Dedifferentiated amniotic fluid mesenchymal stem cell (primary cell): ENCODE data around the gene TLNRD1.
"Not testable (repeated sequence)": the region's sequence is repeated elsewhere in the genome, so short reads cannot be mapped to it uniquely, and the experiment has no call there.

ENCODE experiments used
- DNase-seq: peaks from one replicate; pipeline ENCODE4 v3.0.0-alpha.2; 2016; ENCODE audit errors: extremely low spot score

TLNRD1 gene

DNA sequence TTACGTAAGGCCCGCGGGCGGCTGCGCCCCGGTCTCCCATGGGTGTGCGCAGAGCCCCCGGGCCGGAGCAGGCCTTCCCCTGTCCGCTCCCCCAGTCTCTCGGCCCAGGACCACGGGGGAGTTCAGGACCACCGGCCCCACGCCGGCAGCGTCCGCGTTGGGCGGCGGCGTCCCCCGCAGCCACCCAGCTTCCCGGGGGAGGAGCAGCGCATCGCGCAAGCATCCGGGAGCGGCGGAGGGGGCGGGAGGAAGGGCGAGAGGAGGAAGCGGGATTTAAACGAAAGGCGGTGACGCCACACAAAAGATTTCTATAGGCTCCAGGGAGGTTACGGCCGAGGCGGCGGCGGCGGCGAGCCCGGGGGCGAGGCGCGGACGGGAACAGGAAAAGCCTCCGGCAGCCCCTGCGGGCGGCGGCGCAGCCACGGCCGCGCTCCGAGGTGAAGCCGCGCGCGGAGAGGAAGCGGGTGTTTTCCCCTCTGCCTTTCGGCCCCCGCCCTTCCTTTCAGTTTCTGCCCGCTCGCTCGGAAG lies at the start of gene TLNRD1:
TSS of gene TLNRD1 (plus strand) at position 300 of the 528 bp plus-strand sequence. CDS start 1,349 bp downstream, outside the sequence.
- peak; percentile 82 for DNase-seq

DNA sequence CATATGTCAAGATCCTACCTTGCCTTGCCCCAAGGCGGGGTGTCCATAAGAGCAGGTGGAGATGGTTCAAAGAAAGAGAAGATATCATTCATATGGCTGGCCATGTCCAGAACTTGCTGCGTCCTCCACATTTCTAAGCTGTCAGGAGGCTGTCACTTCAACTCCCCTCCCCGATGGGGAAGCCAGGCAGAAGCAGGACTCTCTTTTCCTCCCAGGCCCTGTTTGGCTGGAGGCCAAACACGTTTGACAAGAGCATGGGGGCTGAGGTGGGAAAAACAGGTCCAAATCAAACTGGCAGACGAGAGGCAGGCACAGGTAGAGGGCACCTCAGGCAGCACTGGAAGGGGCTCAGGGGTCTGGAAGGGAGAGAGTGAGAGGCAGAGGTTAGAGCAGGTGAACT lies 48.8 kb upstream of the TLNRD1 start:
- DNase-seq, result no peak

DNA sequence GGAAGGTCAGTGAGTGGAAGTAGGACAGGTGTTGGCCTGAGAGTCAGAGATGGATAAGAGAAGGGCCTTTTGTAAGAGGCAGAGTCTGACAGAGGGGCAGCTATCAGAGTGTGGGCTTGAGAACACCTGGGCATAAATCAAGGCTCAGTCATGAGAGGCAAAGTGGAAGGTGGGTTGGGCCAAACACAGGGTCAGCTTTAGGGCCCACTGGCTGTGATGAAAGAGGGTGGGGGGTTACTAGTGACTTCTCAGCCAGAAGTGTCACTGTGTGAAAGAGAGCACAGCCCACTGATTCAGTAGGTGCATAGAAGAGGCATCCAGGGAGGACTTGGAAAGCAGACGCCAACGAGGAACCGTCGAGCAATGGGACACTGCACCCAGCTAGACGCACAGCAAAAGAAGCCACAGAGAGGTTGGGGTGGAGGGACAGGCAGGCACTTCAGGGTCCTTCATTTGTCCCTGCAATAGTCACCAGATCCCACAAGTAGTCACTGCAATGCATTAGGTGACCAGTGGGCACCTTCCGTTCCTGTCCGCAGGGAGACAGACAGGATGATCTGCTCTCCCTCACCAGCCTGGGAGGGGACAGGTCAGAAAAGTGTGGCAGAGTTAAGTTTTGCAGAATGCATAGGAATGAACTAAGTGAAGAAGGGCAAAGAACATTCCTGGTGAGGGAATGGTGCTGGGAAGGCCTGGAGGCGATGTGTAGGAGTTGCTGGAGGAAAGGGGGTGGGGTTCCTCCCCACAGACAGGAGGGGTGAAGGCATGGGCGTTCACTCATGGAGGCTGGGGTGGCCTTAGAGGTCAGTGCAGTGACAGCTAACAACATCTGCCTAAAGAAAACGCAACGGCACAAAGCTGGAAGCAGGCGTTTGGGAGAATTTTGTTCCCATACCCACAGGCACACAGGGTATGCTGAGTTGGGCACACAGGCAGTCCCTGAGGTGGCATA lies 47.4 kb upstream of the TLNRD1 start:
- no peak for DNase-seq

DNA sequence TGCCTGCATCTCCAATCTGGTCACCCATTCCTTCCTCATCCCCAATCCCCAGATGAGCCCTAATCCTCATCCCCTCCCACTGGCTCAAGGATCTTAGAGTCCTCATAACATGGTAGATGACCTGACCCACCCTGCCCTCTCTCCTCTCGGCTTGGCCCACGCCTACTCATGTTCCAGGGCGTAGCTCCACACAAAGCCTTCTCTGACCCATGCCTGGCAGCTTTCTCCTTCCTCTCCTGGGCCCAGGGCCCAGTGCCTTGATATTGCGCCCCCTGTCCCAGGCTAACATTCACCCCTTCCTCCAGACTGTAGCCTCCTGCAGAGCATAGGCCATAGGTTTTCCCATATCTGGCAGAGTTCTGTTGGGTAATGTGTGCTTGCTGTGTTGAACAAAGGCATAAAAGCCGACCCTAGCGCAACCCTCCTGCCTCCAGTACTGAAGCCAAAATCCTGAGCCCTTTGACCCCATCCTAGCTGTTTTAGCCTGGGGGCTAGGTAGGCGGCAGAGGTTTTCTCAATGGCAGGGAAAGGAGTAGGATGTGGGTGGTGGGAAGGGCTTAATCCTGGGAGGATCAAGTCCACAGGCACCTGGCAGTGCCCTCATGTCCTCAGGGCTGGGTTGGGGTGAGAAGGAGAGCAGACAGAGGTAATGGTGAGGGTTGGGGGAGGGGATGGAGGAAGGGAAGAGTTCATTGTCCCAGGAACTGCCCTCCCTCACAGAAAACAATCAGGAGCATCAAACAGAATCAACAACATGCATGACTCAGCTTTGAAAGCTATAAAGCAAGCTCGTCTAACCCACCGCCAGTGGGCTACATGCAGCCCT lies 46.6 kb upstream of the TLNRD1 start:
- no peak for DNase-seq

DNA sequence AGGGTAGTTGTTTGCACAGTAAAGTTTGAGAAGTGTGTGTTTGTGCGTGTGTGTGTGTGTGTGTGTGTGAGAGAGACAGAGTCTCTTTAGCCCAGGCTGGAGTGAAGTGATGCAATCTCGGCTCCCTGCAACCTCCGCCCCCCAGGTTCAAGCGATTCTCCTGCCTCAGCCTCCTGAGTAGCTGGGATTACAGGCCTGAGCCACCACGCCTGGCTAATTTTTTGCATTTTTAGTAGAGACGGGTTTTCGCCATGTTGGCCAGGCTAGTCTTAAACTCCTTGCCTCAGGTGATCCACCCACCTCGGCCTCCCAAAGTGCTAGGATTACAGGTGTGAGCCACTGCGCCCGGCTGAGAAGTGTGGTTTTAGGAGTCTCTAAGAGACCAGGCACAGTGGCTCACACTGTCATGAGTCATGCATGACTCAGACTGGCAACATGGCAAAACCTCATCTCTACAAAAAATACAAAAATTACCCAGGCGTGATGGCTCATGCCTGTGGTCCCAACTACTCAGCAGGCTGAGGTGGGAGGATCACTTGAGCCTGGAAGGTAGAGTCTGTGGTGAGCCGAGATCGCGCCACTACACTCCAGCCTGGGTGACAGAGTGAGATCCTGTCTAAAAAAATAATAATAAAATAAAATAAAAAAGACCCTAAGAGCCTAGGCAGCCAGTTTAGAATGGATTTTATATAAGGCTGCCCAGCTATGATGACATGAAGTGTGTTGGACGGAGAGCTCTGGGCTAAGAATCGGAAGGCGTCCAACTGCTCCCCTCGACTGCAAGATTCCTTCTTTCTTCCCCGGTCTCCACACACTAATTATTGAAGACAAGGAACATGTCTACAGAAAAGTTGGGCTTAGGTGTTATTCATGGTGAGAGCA lies 44.9 kb upstream of the TLNRD1 start:
- peak; percentile 63 for DNase-seq

DNA sequence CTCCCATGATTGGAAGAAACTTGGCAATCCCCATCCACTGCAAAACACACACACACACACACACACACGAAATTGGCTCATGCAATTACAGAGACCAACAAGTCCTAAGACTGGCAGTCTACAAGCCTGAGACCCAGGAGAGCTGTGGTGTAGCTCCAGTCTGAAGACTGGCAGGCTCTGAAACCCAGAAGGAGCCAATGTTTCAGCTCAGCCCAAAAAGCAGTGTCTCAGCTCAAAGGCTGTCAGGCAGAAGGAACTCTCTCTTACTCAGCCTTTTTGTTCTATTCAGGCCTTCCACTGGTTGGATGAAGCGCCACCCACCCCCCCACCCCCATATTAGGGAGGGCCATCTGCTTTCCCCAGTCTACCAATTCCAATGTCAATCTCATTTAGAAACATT lies 43.2 kb upstream of the TLNRD1 start:
- DNase-seq, result no peak

DNA sequence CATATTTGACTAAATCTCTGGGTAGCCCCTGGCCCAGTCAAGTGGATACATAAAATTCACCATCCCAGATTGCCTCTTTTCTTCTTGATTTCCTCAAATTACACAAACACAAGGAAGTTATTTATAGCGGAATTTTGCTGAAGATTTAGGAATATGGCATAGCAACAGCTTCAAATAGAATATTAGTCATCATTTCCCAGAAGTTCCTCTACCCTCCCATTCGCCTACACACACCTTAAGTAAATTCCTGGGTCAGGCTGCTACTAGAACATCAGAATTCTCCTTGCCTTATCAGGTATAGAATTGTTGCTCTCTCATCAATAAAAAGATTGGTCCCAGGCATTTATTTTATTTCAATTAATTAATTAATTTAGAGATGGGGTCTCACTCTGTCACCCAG lies 42.7 kb upstream of the TLNRD1 start:
- no peak for DNase-seq

DNA sequence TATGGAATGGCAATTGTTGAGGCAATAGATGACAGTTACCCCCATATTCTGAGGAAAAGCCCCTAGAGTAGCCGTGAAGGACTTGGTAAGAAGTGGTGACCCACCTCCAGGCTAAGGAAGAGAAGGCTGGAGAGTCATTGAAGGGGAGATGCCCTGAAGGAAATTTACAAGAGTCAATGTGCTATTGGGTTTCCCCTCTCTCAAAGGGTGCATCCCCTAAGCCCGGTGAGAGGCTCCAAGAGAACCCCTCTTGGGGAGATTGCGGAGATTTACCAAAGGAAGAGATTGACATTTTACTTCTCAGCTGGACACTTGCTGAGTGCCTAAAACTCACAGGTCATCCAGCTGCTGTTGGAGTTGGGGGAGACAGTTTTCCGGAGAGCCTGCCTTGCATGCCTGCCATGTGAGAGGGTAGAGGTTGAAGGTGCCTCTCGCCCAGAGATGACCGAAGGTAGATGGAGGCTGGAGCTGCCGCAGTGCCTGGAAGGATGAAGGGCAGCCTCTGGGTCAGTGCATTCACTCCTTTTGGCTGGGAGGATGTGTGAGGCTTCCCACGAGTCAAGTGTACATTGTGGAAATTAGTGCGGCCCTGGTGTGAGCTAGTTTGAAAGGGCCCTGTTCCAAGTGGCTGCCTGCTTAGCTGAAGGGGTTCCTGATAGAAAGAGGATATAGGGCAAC lies 41.8 kb upstream of the TLNRD1 start:
- no peak for DNase-seq

DNA sequence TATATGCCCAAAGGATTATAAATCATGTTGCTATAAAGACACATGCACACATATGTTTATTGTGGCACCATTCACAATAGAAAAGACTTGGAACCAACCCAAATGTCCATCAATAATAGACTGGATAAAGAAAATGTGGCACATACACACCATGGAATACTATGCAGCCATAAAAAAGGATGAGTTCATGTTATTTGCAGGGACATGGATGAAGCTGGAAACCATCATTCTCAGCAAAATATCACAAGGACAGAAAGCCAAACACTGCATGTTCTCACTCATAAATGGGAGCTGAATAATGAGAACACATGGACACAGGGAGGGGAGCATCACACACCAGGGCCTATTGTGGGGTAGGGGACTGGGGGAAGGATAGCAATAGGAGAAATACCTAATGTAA lies 35.3 kb upstream of the TLNRD1 start:
- DNase-seq, result not testable (repeated sequence)

DNA sequence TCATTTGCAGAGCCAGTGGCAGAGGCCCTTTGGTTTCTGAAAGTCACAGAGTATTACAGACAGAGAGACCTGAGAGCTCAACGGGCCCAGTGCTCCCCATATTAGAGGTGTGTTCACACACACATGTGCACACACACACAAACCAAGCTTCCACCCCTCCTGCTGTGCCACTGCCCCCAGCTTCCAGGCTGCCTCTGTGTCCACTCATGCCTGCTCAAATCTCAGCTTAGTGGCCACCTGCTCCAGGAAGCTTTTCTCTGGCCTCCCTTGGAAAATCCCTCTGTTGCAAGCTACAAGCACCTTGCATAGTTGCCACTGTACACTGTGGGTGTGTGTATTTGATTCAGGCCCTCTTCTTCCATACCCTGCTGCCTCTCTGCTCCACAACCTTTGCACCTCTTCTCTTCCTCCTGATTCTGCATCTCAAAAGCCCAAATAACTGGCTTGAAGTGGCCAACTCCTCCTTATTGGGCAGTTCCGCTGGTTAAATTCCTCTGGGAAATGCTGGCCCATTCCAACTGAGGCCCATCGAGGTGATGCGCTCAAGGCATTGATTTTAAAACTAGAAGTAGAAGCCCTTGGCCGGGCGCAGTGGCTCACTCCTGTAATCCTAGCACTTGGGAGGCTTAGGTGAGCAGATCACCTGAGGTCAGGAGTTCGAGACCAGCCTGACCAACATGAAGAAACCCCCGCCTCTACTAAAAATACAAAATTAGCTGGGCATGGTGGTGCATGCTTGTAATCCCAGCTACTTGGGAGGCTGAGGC lies 34.1 kb upstream of the TLNRD1 start:
- no peak for DNase-seq

DNA sequence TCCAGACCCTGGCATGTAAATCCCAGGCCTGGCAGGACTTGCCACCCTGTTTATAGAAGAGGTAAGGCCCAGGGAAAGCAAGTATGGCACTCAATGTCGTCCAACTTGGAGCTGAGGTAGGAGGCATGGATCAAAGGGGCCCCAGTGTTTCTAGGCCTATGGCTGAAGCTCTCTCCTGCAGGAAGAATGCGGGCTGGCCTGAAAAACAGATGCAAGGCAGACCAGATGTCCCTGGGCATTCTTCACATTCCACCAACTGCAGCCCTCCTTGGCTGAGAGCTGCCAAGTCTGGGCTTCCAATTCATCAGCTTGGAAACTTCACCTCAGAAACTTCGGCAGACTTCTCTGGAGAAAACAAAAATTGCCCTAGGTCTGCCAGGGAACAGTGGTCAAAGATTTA lies 33.3 kb upstream of the TLNRD1 start:
- DNase-seq, result peak; percentile 78

DNA sequence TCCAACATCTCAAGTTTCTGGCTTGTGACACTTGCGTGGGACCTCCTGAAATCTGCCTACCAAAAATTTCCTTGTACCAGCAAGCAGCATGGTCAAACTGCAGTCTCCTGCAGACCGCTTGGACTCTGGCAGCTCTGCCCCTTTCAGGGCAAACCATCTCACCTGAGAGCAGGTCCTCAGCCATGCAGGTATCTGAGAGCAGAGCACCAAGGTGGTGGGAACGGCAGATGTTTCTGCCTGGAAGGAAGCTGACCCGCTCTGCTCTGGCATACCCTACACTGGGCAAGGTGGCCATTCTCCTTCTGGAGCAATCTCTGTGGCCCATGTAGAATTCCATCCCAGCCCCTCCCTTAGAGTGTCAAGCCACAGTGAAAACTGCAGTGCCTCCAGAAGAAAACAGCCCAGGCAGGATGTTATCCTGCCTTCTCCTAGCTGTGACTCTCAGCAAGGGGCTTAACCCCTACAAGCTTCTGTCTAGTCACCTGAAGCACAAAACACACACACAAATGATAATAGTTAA lies 32.7 kb upstream of the TLNRD1 start:
- DNase-seq, result no peak

DNA sequence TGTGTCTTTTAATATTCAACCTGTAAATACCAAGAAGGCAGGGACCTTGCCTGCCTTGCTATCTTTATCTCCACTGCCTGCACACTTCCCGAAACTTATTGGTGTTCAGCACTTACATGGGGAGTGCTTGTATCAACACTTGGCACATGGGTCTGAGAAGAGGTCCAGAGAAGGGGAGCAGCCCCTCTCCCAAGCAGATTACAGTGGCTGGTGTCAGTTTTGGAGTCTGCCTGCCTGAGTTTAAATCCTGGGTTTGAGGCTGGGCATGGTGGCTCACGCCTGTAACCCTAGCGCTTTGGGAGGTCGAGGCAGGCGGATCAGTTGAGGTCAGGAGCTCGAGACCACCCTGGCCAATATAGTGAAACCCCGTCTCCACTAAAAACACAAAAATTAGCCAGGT lies 31.4 kb upstream of the TLNRD1 start:
- DNase-seq, result no peak

DNA sequence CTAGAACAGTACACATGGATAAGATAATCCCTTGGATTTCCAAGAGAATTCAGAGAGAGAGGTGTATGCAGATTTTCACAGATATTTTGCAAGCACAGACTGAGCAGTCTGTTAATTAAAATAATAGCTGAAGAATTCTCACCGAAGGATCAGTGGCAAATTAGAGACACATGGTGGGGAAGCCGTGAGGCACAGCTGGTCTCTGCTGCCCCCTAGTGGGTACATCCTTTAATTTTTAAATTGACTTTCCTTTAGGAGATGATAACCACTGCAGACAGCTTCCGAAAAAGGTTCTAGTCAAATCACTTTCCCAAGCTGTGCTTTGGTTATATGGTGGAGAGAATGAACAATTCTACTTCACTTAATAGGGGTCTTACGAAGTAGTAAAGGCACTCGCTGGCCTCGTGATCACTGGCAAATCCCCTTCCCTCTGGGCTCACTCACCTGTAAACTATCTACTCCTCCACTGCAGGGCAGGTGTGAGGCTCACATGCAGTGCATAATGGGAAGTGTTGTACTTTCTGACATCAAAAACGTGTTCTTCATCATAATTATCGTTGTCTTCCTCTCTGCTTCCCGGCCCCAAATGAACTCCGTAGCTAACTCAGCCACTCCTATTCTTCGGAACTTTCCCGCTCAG lies 30.6 kb upstream of the TLNRD1 start:
- DNase-seq, result peak; percentile 60

DNA sequence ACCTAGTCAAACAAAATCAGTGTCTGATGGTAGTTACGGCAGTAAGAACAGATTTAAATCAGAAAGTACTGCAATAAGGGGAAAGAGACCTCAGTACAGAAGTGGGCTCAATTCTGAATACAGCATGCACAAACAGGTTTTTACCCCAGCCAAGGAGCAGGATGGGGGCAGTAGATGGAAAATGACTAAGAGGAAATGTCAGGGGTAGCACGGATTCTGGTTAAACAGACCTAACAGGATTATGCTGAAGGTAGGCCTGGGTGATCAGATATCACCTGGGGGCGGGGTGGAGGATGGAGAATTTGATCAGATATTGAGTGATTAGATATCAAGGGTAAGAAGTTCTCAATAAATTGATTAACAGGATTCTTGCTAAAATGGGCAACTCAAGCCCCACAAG lies 30.1 kb upstream of the TLNRD1 start:
- no peak for DNase-seq

DNA sequence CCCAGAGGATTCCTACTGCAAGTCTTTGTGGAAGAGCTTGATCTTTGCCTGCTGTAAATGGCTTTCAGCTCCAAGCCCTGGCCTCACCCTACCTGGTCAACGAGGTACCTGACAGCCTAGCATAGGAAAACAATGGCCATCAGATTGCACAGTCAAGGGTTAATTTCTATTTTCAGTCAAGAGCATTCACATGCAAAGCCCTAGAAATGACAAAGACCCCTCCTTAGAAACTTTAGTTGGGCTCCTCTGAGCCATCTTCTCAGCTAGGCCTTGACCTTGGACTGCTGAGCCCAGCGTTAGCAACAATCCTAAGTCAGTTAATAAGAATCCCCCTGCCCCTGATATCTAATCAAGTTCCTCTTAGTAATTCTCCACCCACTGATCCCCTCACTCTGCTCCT lies 29.6 kb upstream of the TLNRD1 start:
- DNase-seq, result no peak

DNA sequence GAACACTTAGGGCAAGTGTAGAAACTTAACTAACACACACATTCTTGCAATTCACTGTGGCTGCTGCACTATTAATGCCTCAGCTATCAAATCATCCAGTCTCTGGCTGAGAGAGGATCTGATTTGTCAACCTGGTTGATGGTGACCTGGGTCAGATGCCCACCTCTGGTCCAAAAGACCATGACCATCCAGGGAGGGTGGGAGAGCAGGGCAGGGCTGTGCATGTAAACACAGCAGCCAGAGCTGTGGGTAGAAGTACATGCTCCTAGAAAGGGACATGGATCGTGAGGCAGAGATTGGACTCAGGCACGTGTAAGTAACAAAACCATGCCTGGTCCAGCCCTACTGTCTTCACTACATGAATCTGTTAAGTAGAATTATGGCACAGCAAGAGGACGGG lies 28.4 kb upstream of the TLNRD1 start:
- no peak for DNase-seq

DNA sequence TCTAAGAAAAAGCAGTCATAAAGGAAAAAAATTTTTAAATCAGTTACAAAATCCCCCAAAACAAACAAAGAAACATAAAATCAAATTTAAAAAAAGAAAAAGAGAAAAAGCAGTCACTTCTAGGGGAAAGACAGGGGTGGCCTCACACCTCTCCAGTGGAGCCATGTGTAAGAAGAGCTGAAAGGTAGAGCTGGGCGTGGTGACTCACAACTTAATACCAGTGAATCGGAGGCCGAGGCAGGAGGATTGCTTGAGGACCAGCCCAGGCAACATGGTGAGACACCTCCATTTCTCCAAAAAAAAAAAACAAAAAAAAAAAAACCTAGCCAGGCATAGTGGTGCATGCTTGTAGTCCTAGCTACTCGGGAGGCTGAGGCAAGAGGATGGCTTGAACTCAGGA lies 25.8 kb upstream of the TLNRD1 start:
- DNase-seq, result no peak

DNA sequence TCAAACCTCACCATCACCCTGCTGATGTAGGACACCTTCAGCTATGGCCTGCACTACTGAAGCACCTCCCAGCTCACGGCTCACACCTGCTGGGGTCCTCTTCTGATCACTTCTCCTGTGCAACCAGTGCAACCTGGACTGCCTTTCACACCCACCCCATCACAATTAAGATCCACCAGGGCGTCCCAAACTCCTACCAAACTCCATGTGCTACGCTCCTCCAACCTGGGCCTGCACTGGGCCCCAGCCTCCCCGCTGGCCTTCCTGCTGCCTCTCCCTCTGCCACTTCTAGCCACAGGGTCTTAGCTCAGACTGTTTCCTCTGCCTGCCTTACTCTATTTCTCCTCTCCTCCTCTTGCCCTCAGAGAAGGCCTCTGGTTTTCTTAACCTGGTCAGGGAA lies 23.9 kb upstream of the TLNRD1 start:
- DNase-seq, result no peak
